ENCODE measurements around the gene ATP2A1. TPM values are rescaled to one million over a fixed set of nuclear protein-coding genes. Genes with fewer than 3 reads are reported as not detected.
"Not testable (repeated sequence)": the region's sequence is repeated elsewhere in the genome, so short reads cannot be mapped to it uniquely, and the experiment has no call there.

ATP2A1 gene
- total RNA-seq, 4 donors from 2014 or later = 0.19 to 0.26 TPM; not detected in 2

DNA sequence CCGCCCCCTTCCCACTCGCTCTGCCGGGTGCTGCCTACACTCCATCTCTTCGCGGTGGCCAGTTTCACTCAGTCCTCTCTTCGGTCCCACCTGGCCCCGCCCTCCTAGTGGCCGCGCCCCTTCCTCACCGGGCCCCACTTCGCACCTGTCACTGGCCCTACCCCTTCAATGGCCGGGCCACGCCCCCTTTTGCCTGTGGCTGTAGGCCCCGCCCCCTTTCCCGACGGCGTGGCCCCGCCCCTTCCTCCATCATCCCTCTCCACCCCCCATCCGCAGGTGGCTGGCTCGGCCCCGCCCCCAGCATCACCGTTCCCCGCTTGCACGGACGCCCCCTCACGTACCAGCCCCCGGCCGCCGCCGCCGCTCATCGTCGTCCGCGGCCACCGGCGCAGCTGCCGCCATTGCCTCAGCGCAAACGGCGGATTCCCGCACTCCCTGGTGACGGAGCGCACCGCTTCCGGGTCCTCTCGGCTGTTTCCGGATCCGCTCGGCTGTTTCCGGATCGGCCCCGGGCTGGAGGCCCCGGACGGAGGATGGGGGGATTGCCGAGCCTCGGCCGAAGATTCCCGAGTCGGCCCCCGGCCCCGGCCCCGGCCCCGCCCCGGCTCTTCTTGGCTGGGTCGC, 46.6 kb downstream of the ATP2A1 start, which contains the start of gene RABEP2:
TSS of gene RABEP2 (minus strand) at position 477 of the 624 bp plus-strand sequence. CDS start at position 402, 75 bp downstream.
- 1 to 2% methylated on average over 17 to 18 of the region's 66 CpGs for WGBS, 2 donors
- Histone ChIP-seq H3K4me3 (peak within 1 kb of the TSS; percentile 54 to 95 (median 72)), H3K4me1 (peaks cover 10 to 28% (median 15%) of the 10 kb centered on the region in 3 donors), H3K27ac (peak within 1 kb of the TSS; percentile 90 to 99 (median 96)), H3K9me3 (no peaks in the 10 kb centered on the region), H3K27me3 (no peaks in the 10 kb centered on the region), H3K36me3 (peaks cover 0 to 27% (median under 1%) of the 10 kb centered on the region in 3 donors)
- intact Hi-C loops (cut with DNase I) = no loop called here
- peak in 1 of 4 donors; percentile 68 for TF ChIP-seq POLR2A (IDR thresholded peaks at IDR 0.05)
- TF ChIP-seq, protein P1, sequence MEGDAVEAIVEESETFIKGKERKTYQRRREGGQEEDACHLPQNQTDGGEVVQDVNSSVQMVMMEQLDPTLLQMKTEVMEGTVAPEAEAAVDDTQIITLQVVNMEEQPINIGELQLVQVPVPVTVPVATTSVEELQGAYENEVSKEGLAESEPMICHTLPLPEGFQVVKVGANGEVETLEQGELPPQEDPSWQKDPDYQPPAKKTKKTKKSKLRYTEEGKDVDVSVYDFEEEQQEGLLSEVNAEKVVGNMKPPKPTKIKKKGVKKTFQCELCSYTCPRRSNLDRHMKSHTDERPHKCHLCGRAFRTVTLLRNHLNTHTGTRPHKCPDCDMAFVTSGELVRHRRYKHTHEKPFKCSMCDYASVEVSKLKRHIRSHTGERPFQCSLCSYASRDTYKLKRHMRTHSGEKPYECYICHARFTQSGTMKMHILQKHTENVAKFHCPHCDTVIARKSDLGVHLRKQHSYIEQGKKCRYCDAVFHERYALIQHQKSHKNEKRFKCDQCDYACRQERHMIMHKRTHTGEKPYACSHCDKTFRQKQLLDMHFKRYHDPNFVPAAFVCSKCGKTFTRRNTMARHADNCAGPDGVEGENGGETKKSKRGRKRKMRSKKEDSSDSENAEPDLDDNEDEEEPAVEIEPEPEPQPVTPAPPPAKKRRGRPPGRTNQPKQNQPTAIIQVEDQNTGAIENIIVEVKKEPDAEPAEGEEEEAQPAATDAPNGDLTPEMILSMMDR (IDR thresholded peaks at IDR 0.05) = no peak
- DNase-seq = peak; percentile 80

DNA sequence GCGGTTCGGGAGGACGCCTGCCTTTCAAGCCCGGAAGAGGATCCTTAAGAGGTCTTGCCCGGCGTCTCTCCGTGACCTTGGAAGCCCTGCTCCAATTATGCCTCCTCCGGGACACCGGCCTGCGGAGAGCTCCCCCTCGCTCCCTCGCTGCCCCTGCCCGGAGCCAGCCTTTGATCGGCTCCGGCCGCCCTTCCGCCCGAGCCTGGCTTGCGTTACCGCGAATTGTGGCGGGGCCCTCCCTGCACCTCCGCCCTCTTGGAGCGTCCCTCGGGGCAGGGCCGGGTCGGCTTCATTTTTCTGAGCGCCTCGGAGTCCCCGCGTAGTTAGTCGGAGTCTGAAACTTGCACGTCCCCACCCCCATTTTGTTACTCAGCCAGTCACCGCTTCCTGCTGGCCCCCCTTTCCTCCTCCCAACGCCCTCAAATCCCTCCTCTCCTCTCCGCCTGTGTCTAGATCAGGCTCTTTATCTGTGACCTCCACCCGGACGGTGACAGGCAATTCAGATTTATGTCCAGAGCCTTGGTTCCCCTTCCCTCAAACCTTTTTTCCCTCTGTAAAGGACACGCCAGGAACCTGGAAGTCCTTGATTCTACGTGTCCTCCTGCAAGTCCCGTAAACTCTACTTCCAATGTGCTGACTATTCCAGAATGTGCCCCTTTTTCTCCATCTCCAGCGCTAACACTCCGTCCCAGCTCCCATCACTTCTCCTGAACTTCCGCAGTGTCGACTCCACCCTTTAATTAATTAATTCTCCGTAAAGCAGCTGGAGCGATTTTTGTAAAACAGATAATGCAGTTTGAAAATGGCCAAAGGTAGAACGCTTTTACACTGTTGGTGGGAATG, 47.3 kb downstream of the ATP2A1 start:
- Histone ChIP-seq H3K27me3 (no peaks in the 10 kb centered on the region), H3K4me3 (peak overlapping the region; percentile 54 to 95 (median 72)), H3K36me3 (peaks cover 0 to 20% (median 0%) of the 10 kb centered on the region in 3 donors), H3K9me3 (no peaks in the 10 kb centered on the region), H3K4me1 (peaks cover 10 to 28% (median 15%) of the 10 kb centered on the region in 3 donors), H3K27ac (peak overlapping the region; percentile 90 to 99 (median 96))
- peak; percentile 61 for DNase-seq
- intact Hi-C loops (cut with DNase I) = no loop called here
- 1% methylated on average over 24 to 42 of the region's 48 CpGs for WGBS, 2 donors
- TF ChIP-seq POLR2A (IDR thresholded peaks at IDR 0.05) = peak in 2 of 4 donors; percentile 38 to 55
- TF ChIP-seq, protein P1 (IDR thresholded peaks at IDR 0.05) = no peak

- 58% methylated on average over 2 of the region's 2 CpGs for WGBS, 2 donors
- H3K4me3 ChIP-seq = peak overlapping the region in 2 of 4 donors; percentile 65 to 80
- H3K9me3 ChIP-seq; DNase-seq; intact Hi-C loops (cut with DNase I); H3K27me3 ChIP-seq: not testable (repeated sequence)
- peak overlapping the region; percentile 90 to 99 (median 96) for H3K27ac ChIP-seq
- peaks cover 0 to 13% (median 0%) of the 10 kb centered on the region in 3 donors for H3K36me3 ChIP-seq
- peaks cover 10 to 28% (median 15%) of the 10 kb centered on the region in 3 donors for H3K4me1 ChIP-seq
Observed at GRCh38 chr16:28926284-28926683, 48.0 kb downstream of the ATP2A1 start.

DNA sequence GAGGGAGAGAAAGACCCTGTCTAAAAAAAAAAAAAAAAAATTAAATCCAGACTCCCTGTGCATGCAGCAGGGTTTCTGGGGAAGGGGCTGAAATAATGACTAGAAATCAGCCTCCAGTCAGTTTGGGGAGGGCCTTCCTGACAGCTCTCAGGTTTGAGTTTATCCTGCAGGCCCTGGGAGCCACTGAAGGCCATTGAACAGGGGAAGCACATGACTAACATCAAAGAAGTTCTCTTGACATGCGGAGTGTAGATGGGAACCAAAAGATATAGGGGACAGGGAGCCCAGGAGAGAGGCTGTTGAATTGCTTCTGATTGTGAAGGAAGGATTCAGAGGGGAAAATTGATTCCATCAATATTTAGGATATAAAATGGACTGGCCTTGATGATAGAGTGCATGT, 49.5 kb downstream of the ATP2A1 start:
- WGBS, 2 donors = 83 to 95% methylated on average over 1 of the region's 1 CpG
- peaks cover 0 to 4% (median 0%) of the 10 kb centered on the region in 3 donors for H3K36me3 ChIP-seq
- H3K4me1 ChIP-seq = peaks cover 10 to 26% (median 15%) of the 10 kb centered on the region in 3 donors
- H3K27me3 ChIP-seq = no peaks in the 10 kb centered on the region
- no peak for DNase-seq
- no peak overlapping the region for H3K27ac ChIP-seq
- no peak for TF ChIP-seq POLR2A (IDR thresholded peaks at IDR 0.05)
- TF ChIP-seq, protein P1 (IDR thresholded peaks at IDR 0.05) = no peak
- no peaks in the 10 kb centered on the region for H3K9me3 ChIP-seq
- intact Hi-C loops (cut with DNase I) = no loop called here
- H3K4me3 ChIP-seq = no peak overlapping the region

- Histone ChIP-seq H3K27ac (no peak overlapping the region), H3K36me3 (no peaks in the 10 kb centered on the region), H3K27me3 (no peaks in the 10 kb centered on the region), H3K4me1 (peaks cover 0 to 6% (median 4%) of the 10 kb centered on the region in 3 donors), H3K4me3 (no peak overlapping the region), H3K9me3 (no peaks in the 10 kb centered on the region)
- intact Hi-C loops (cut with DNase I) = no loop called here
- no peak for TF ChIP-seq POLR2A (IDR thresholded peaks at IDR 0.05)
- TF ChIP-seq, protein P1 (IDR thresholded peaks at IDR 0.05) = no peak
- WGBS, 2 donors = 73 to 78% methylated on average over 3 of the region's 3 CpGs
- DNase-seq = no peak
Observed at GRCh38 chr16:28930203-28930602, 51.9 kb downstream of the ATP2A1 start.

Measured in esophagus squamous epithelium (tissue), 5 donors.